K562 (cell line): Measurements from ENCODE around the gene LRRTM2. TPM values are rescaled to one million over a fixed set of nuclear protein-coding genes. Genes with fewer than 3 reads are reported as not detected.

Experiments
- ATAC-seq: fragments of 200-7000 bp; cut with Tn5 transposase; 3 replicates; pipeline ENCODE4 v1.9.1; 2020; ENCODE audit warnings: moderate library complexity
- BruUV-seq: library from RNA; stranded (reverse); fragments of 400-500 nt; replicated peaks from 2 replicates; lab custom pipeline; 2021; lab: Mats Ljungman, UMichigan
- CTCF ChIA-PET: fragments of 300-600 bp; formaldehyde crosslinking; extraction: SDS; loops from one replicate; lab custom pipeline; 2021; ENCODE audit warnings: low intra/inter-chr PET ratio; lab: Yijun Ruan, JAX
- POLR2A ChIA-PET: fragments of 300-600, 350-650 bp; sonication (Branson Sonifier 250); formaldehyde crosslinking; extraction: SDS; loops from one replicate; lab custom pipeline; 2021; ENCODE audit warnings: antibody characterized with exemption, inconsistent platforms; lab: Yijun Ruan, JAX
- DNase-seq, 4 experiments: peaks; one replicate each; pipeline versions ENCODE4 v3.0.0 to v3.0.0-alpha.2; 2011 to 2018; ENCODE audit warnings: low spot score in 3 of 4, mixed read lengths in 3 of 4; ENCODE audit errors: extremely low read depth in 1 of 4
- FAIRE-seq: peaks from 2 replicates; lab custom pipeline; 2011; peaks lifted over from hg19 to GRCh38; lab: Jason Lieb, UNC
- H2AFZ ChIP-seq: 2 replicates; pipeline ENCODE4 v1.6.0; 2011; ENCODE audit warnings: low read depth, low read length, control low read depth, inconsistent platforms
- H3K27ac ChIP-seq: fragments of 200-600 bp; 3 replicates; pipeline ENCODE4 v1.8.0; 2011; ENCODE audit warnings: low read depth, mild to moderate bottlenecking, control low read depth, inconsistent platforms, low read length, moderate library complexity, mixed read lengths; ENCODE audit errors: extremely low read depth
- H3K27me3 ChIP-seq, 2 experiments: fragments of 300-600 bp in 1 of 2; 2 replicates in 1 of 2; 3 replicates in 1 of 2; pipeline versions ENCODE4 v1.6.0 to v1.8.0; 2011; ENCODE audit warnings: inconsistent platforms in 2 of 2, low read length in 2 of 2, mild to moderate bottlenecking in 1 of 2, mixed read lengths in 1 of 2, moderate library complexity in 1 of 2; ENCODE audit not compliant: control insufficient read depth in 2 of 2, insufficient read depth in 2 of 2
- H3K36me3 ChIP-seq: fragments of 300-600 bp; 3 replicates; pipeline ENCODE4 v1.8.0; 2011; ENCODE audit warnings: mild to moderate bottlenecking, low read length, inconsistent platforms; ENCODE audit not compliant: control insufficient read depth, insufficient read depth
- H3K4me1 ChIP-seq, 2 experiments: fragments of 200-600 bp in 1 of 2; replicated peaks in 1 of 2; 2 replicates in 1 of 2; 3 replicates in 1 of 2; pipeline versions ENCODE4 v1.5.1 to v1.8.0; 2011; ENCODE audit warnings: inconsistent platforms in 2 of 2, low read length in 2 of 2, mild to moderate bottlenecking in 1 of 2, mixed read lengths in 1 of 2, moderate library complexity in 1 of 2; ENCODE audit not compliant: control insufficient read depth in 2 of 2, insufficient read depth in 2 of 2
- H3K4me2 ChIP-seq: 2 replicates; pipeline ENCODE4 v1.6.1; 2011; ENCODE audit warnings: low read length, control low read depth, inconsistent platforms, mixed read lengths; ENCODE audit not compliant: insufficient read depth
- H3K4me3 ChIP-seq: fragments of 200-600 bp; sonication (generic), shearing (Covaris generic); 2 replicates; pipeline ENCODE4 v1.5.1; 2016; ENCODE audit warnings: control low read depth, inconsistent platforms
- H3K79me2 ChIP-seq: fragments of 200-600 bp; 3 replicates; pipeline ENCODE4 v1.8.0; 2011; ENCODE audit warnings: low read length, inconsistent platforms; ENCODE audit not compliant: control insufficient read depth, insufficient read depth
- H3K9ac ChIP-seq, 2 experiments: 2 replicates each; pipeline versions ENCODE4 v1.6.0 to v1.6.1; 2011; ENCODE audit warnings: low read depth in 2 of 2, low read length in 2 of 2, control low read depth in 1 of 2, inconsistent platforms in 1 of 2, mild to moderate bottlenecking in 1 of 2, mixed read lengths in 1 of 2; ENCODE audit not compliant: insufficient read depth in 1 of 2
- H3K9me1 ChIP-seq: one replicate; pipeline ENCODE4 v1.6.0; 2011; ENCODE audit warnings: inconsistent platforms, mild to moderate bottlenecking, low read length, moderate library complexity; ENCODE audit not compliant: control insufficient read depth, insufficient read depth
- H3K9me3 ChIP-seq: replicated peaks from 2 replicates; pipeline ENCODE4 v1.5.1; 2011; ENCODE audit warnings: low read depth, low read length, inconsistent platforms; ENCODE audit not compliant: control insufficient read depth, insufficient read depth
- H4K20me1 ChIP-seq: replicated peaks from 2 replicates; pipeline ENCODE4 v1.6.1; 2011; ENCODE audit warnings: low read length, inconsistent platforms, mixed read lengths; ENCODE audit not compliant: control insufficient read depth, insufficient read depth
- CHCHD3 ChIP-seq: fragments of 250-450 bp; sonication (Bioruptor Pico); IDR thresholded peaks from 2 replicates; pipeline ENCODE4 v2.1.2; 2022; ENCODE audit warnings: mild to moderate bottlenecking
- E2F3 ChIP-seq: fragments of 250-450 bp; sonication (Bioruptor Pico); IDR thresholded peaks from 2 replicates; pipeline ENCODE4 v1.4.0; 2020; ENCODE audit warnings: mild to moderate bottlenecking
- GATAD2B ChIP-seq: fragments of 450-650 bp; IDR thresholded peaks from 2 replicates; pipeline ENCODE4 v1.6.1; 2017; ENCODE audit warnings: mild to moderate bottlenecking, borderline replicate concordance
- KLF16 ChIP-seq: IDR thresholded peaks from 2 replicates; pipeline ENCODE4 v1.6.1; 2016; ENCODE audit warnings: antibody characterized with exemption
- LARP7 ChIP-seq: fragments of 450-650 bp; IDR thresholded peaks from 2 replicates; pipeline ENCODE4 v1.6.1; 2016
- SAFB2 ChIP-seq: fragments of 200-400 bp; formaldehyde crosslinking; IDR thresholded peaks from 2 replicates; pipeline ENCODE4 v1.6.1; 2018; ENCODE audit warnings: borderline replicate concordance, low read length, low read depth, moderate library complexity; ENCODE audit not compliant: severe bottlenecking
- U2AF1 ChIP-seq: fragments of 200-400 bp; formaldehyde crosslinking; optimal IDR thresholded peaks from 2 replicates; pipeline ENCODE3; 2017; ENCODE audit warnings: mild to moderate bottlenecking, low read depth, low read length, moderate library complexity
- ZEB2 ChIP-seq: fragments of 450-650 bp; IDR thresholded peaks from 2 replicates; pipeline ENCODE4 v1.6.1; 2016
- ZNF407 ChIP-seq: fragments of 450-650 bp; IDR thresholded peaks from 2 replicates; pipeline ENCODE4 v1.6.1; 2016; ENCODE audit warnings: low read depth
- in situ Hi-C: fragments of 300-500 bp; cut with MboI; formaldehyde crosslinking; loops from 4 replicates; pipeline ENCODE4 v1.15.0; 2018; ENCODE audit warnings: inconsistent platforms, mixed read lengths
- intact Hi-C: fragments of 100-400 bp; cut with micrococcal nuclease; formaldehyde crosslinking; loops from 2 replicates; pipeline ENCODE4 v1.14.2; 2022
- polyA plus RNA-seq, 8 experiments: library from polyadenylated mRNA; depleted of rRNA in 4 of 8; stranded (reverse) in 5 of 8; unstranded in 3 of 8; fragments of >200 nt; fragmentation: Nextera tagmentation in 2 of 8; fragmentation: Illumina TruSeq in 1 of 8; extraction: Ambion mirVana in 2 of 8; extraction: Trizol in 1 of 8; gene quantifications; 2 replicates each; pipeline versions ENCODE4 v1.2.1 to v1.2.3, GENCODE V29; 2011 to 2014; ENCODE audit warnings: inconsistent platforms in 1 of 8, missing spikeins in 1 of 8
- total RNA-seq, 7 experiments: library from RNA; depleted of rRNA in 6 of 7; stranded (reverse); fragments of >200 nt in 6 of 7; fragmentation: Illumina TruSeq in 2 of 7; extraction: Trizol in 2 of 7; gene quantifications; 2 replicates each; pipeline versions ENCODE4 v1.2.1 to v1.2.3, GENCODE V29; 2011 to 2021; ENCODE audit warnings: low replicate concordance in 1 of 7
- TF ChIP-seq, protein P1 (sequence below): fragments of 450-650 bp; formaldehyde crosslinking; IDR thresholded peaks from 2 replicates; pipeline ENCODE4 v1.4.0; 2020; ENCODE audit warnings: mild to moderate bottlenecking, moderate library complexity
- TF ChIP-seq, protein P2 (sequence below): sonication (generic); IDR thresholded peaks from 2 replicates; pipeline ENCODE4 v1.6.1; 2016

The LRRTM2 gene
- total and polyA plus RNA-seq, 9 of the 15 experiments (the other 6 are each of a cell fraction or from before 2014, with no cell fraction given) = under 0.01 to 0.07 (median 0.03) TPM; not detected in 4

DNA sequence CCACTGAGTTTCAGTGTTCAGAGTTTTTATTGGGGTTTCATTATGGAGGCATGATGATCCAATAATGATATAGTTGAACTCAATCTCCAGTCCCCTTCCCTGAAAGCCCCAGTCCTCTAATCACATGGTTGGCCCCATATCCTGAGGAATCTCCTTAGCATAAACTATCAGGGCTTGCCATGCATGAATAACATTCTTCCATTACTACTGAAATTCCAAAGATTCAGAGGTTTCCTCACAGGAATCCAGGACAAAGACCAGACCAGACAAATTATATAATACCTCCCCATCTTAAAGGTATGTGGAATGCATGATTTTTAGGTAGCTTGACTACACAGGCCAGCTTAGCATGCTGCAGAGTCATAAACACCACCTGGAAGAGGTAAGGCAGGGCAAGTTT is 15.5 kb upstream of the LRRTM2 start:
- no peak for ATAC-seq
- no peaks in the 10 kb centered on the region for H3K79me2 ChIP-seq
- H4K20me1 ChIP-seq = no peaks in the 10 kb centered on the region
- no peaks in the 10 kb centered on the region for H3K4me1 ChIP-seq
- H3K9me1 ChIP-seq = no peaks in the 10 kb centered on the region
- H2AFZ ChIP-seq = no peak overlapping the region
- ChIA-PET POLR2A (interaction anchor here (1.0 kb wide), 1 partner anchor 11 kb away, joined by 3 read pairs; no protein-coding TSS in a partner anchor), CTCF (no interaction called here)
- no peak overlapping the region for H3K27ac ChIP-seq
- no peak for FAIRE-seq
- no peak overlapping the region for H3K4me2 ChIP-seq
- intact Hi-C loops = no loop called here
- H3K9me3 ChIP-seq = no peaks in the 10 kb centered on the region; the same call in 1 of the 2 replicates
- DNase-seq = no peak
- no TSS peak for BruUV-seq
- in situ Hi-C loops = no loop called here
- peaks cover 28% of the 10 kb centered on the region for H3K36me3 ChIP-seq
- no peaks in the 10 kb centered on the region for H3K27me3 ChIP-seq
- no peak for TF ChIP-seq ZEB2
- TF ChIP-seq LARP7 = no peak
- no peak for TF ChIP-seq E2F3 (CRISPR knock-in tag)
- no peak for TF ChIP-seq KLF16
- TF ChIP-seq ZNF407 = no peak
- no peak for TF ChIP-seq SAFB2
- no peak for TF ChIP-seq U2AF1
- TF ChIP-seq, protein P1, sequence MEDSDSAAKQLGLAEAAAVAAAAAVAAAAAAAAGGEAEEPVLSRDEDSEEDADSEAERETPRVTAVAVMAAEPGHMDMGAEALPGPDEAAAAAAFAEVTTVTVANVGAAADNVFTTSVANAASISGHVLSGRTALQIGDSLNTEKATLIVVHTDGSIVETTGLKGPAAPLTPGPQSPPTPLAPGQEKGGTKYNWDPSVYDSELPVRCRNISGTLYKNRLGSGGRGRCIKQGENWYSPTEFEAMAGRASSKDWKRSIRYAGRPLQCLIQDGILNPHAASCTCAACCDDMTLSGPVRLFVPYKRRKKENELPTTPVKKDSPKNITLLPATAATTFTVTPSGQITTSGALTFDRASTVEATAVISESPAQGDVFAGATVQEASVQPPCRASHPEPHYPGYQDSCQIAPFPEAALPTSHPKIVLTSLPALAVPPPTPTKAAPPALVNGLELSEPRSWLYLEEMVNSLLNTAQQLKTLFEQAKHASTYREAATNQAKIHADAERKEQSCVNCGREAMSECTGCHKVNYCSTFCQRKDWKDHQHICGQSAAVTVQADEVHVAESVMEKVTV = no peak
- TF ChIP-seq GATAD2B = no peak
- TF ChIP-seq, protein P2, sequence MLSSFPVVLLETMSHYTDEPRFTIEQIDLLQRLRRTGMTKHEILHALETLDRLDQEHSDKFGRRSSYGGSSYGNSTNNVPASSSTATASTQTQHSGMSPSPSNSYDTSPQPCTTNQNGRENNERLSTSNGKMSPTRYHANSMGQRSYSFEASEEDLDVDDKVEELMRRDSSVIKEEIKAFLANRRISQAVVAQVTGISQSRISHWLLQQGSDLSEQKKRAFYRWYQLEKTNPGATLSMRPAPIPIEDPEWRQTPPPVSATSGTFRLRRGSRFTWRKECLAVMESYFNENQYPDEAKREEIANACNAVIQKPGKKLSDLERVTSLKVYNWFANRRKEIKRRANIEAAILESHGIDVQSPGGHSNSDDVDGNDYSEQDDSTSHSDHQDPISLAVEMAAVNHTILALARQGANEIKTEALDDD = no peak
- no peak for TF ChIP-seq CHCHD3 (CRISPR knock-in tag)
- H3K9ac ChIP-seq = no peak overlapping the region
- H3K4me3 ChIP-seq = no peak overlapping the region
